ENCODE results near the gene CFAP69.

- TF ChIP-seq EZH2 (IDR thresholded peaks at IDR 0.05; ENCODE audit: borderline replicate concordance, control insufficient read depth, low read depth, low read length): no peak
- no peak for TF ChIP-seq RBBP5 (conservative IDR thresholded peaks at IDR 0.05)
- TF ChIP-seq CTCF (IDR thresholded peaks at IDR 0.05 in 2 of 3, conservative IDR thresholded peaks at IDR 0.05 in 1 of 3; ENCODE audit: control insufficient read depth in 2 of 3, extremely low read depth in 1 of 3, insufficient read depth in 1 of 3, low read depth in 3 of 3, low read length in 3 of 3): no peak
Measured at GRCh38 chr7:90261441-90261840, 16.5 kb downstream of the CFAP69 start.

Data from GM12878 (cell line).